ENCODE data around the gene CCDC169. TPM values are rescaled to one million over a fixed set of nuclear protein-coding genes. Genes with fewer than 3 reads are reported as not detected.

Gene CCDC169
- total and polyA plus RNA-seq, 10 donors = 0.06 to 0.44 (median 0.13) TPM; not detected in 4

DNA sequence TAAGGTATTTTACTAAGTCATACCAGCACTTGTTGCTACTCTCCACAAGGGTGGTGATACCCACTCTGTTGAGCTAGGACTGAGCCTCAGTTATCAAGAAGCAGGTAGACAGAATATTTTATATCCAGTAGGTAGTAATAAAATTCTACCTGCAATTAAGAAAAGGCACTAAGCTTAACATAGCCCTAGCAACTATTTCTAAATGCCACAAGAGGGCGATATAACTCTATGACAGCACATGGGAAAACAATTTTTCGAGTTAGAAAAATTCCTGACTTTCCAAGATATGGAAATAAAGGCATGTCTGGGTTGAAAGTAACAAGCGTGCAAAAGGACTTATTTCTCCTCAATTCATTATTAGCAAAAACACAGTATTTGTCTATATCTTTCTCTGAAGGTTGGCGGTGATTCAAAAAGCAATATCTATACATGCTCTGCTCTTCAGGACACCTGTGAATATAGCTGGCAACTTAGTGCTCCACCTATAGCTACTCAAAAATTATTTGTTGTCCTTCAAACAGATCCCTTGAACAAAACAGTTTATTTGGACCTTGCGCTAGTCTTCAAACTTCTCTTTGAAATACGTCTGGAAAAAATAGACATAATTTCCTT is 14.7 kb downstream of the CCDC169 start:
- no peak overlapping the region for H3K4me3 ChIP-seq
- H3K27ac ChIP-seq = no peak overlapping the region
- no peak for TF ChIP-seq POLR2A (IDR thresholded peaks at IDR 0.05)
- no peak for TF ChIP-seq POLR2AphosphoS5 (IDR thresholded peaks at IDR 0.05)
- TF ChIP-seq, protein P1, sequence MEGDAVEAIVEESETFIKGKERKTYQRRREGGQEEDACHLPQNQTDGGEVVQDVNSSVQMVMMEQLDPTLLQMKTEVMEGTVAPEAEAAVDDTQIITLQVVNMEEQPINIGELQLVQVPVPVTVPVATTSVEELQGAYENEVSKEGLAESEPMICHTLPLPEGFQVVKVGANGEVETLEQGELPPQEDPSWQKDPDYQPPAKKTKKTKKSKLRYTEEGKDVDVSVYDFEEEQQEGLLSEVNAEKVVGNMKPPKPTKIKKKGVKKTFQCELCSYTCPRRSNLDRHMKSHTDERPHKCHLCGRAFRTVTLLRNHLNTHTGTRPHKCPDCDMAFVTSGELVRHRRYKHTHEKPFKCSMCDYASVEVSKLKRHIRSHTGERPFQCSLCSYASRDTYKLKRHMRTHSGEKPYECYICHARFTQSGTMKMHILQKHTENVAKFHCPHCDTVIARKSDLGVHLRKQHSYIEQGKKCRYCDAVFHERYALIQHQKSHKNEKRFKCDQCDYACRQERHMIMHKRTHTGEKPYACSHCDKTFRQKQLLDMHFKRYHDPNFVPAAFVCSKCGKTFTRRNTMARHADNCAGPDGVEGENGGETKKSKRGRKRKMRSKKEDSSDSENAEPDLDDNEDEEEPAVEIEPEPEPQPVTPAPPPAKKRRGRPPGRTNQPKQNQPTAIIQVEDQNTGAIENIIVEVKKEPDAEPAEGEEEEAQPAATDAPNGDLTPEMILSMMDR (IDR thresholded peaks at IDR 0.05 in 8 of 11, conservative IDR thresholded peaks at IDR 0.05 in 3 of 11) = peak; percentile 23 to 74 (median 62)
- H3K27me3 ChIP-seq (replicated peaks in 1 of 7) = no peaks in the 10 kb centered on the region
- intact Hi-C loops (cut with DNase I; ENCODE audit: low total_unique reads) = loop anchor here (5.0 to 10.0 kb wide), 2 partner anchors 112 to 454 kb away; no protein-coding TSS in a partner anchor
- no peaks in the 10 kb centered on the region for H3K4me1 ChIP-seq
- 49 to 56% (median 52%) methylated on average over 6 of the region's 6 CpGs for WGBS, 5 donors
- H3K9me3 ChIP-seq = peaks cover 0 to 2% (median 2%) of the 10 kb centered on the region in 8 donors
- no peaks in the 10 kb centered on the region for H3K36me3 ChIP-seq
- no peak for DNase-seq

- Histone ChIP-seq H3K9me3 (no peaks in the 10 kb centered on the region), H3K36me3 (no peaks in the 10 kb centered on the region), H3K4me1 (no peaks in the 10 kb centered on the region), H3K4me3 (no peak overlapping the region), H3K27ac (no peak overlapping the region), H3K27me3 (replicated peaks in 1 of 7) (no peaks in the 10 kb centered on the region)
- no peak for TF ChIP-seq POLR2AphosphoS5 (IDR thresholded peaks at IDR 0.05)
- no peak for TF ChIP-seq POLR2A (IDR thresholded peaks at IDR 0.05)
- TF ChIP-seq, protein P1 (IDR thresholded peaks at IDR 0.05 in 8 of 11, conservative IDR thresholded peaks at IDR 0.05 in 3 of 11) = peak in 8 of 11 experiments; percentile 9 to 56 (median 46)
- WGBS, 5 donors = 72 to 81% (median 78%) methylated on average over 3 of the region's 3 CpGs
- intact Hi-C loops (cut with DNase I; ENCODE audit: low total_unique reads) = no loop called here
- DNase-seq = no peak
Measured at GRCh38 chr13:36275190-36276002, 22.2 kb downstream of the CCDC169 start.

GRCh38 chr13:36273431-36273830 is 24.2 kb downstream of the CCDC169 start:
- Histone ChIP-seq H3K9me3 (no peaks in the 10 kb centered on the region), H3K27ac (no peak overlapping the region), H3K4me3 (no peak overlapping the region), H3K27me3 (replicated peaks in 1 of 7) (no peaks in the 10 kb centered on the region), H3K36me3 (no peaks in the 10 kb centered on the region), H3K4me1 (no peaks in the 10 kb centered on the region)
- WGBS, 5 donors = 84 to 93% (median 90%) methylated on average over 2 of the region's 2 CpGs
- DNase-seq = no peak
- TF ChIP-seq POLR2A (IDR thresholded peaks at IDR 0.05) = no peak
- intact Hi-C loops (cut with DNase I; ENCODE audit: low total_unique reads) = loop anchor here (5.0 kb wide), 1 partner anchor 296 kb away; no protein-coding TSS in a partner anchor

DNA sequence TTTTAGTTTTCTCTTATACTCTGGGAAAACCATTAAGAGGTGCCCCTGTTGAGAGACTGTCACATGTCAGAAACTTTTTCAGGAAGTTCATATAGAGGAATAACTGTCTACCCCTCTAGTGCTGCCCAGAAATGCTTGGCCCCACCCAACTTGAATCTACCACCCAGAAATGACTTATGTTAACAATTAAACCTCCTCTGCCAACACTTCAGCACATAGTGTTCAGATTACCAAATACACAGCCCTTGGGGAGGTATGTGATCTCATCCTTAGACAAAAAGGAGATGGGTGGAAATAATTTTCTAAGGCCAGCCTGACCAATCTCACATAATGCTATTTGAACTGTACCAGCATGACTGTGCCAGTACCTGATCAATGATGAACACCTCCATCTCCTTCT is 35.6 kb downstream of the CCDC169 start:
- TF ChIP-seq, protein P1 (IDR thresholded peaks at IDR 0.05 in 8 of 11, conservative IDR thresholded peaks at IDR 0.05 in 3 of 11) = no peak
- TF ChIP-seq POLR2AphosphoS5 (IDR thresholded peaks at IDR 0.05) (no peak), POLR2A (IDR thresholded peaks at IDR 0.05) (no peak)
- intact Hi-C loops (cut with DNase I; ENCODE audit: low total_unique reads) = no loop called here
- DNase-seq = no peak
- Histone ChIP-seq H3K27me3 (replicated peaks in 1 of 7) (no peaks in the 10 kb centered on the region), H3K27ac (no peak overlapping the region), H3K4me1 (no peaks in the 10 kb centered on the region), H3K9me3 (peaks cover 0 to 7% (median 0%) of the 10 kb centered on the region in 8 donors), H3K4me3 (no peak overlapping the region), H3K36me3 (no peaks in the 10 kb centered on the region)

Measured in spleen (tissue), 11 donors.